Skin of body (tissue), 2 donors: Measurements from ENCODE around the gene COX7A1. TPM values are rescaled to one million over a fixed set of nuclear protein-coding genes. Genes with fewer than 3 reads are reported as not detected.
"Not testable (repeated sequence)": the region's sequence is repeated elsewhere in the genome, so short reads cannot be mapped to it uniquely, and the experiment has no call there.

ENCODE experiments used
- DNase-seq: peaks from one replicate; lab custom pipeline; 2025; lab: John Stamatoyannopoulos, UW
- total RNA-seq: library from RNA; depleted of rRNA; stranded (reverse); fragments of >200 nt; gene quantifications from one replicate; pipeline ENCODE4 v1.2.3, GENCODE V29; 2014

COX7A1 gene
- total RNA-seq, result 43.5 TPM

DNA sequence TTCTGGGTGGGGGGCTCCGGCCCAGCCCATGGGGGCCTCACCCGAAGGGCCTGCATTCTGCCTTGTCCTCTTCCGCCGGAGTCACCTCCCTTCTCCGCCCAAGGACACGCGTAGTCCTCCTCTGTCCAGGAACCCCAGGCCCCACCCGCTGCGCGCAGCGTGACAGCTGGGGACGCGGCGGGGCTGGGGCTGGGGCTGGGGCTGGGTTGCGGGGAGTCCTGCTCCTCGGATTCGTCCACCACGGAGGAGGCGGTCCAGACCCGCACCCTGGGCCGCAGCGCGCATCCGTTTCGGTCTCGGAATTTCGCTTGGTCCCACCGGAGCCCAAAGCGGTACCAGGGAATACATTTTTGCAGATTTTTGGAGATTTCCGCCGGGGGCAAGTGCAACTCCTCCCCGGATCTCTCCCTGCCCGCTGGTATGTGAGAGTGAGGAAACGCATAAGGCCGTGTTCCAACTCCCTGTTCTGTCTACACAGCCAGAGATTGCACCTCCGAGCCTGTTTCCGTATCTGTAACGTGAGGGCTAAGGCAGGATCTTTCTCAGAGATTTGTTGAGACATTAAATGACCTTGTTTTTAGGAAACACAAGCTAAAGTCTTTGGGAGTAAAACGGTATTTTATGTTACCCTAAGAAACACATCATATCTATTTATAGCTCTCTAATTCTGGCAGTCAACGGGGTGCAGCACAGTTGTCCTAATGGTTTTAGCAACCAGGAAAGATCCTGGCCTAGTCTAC is at the start of gene COX7A1:
Gene COX7A1 (minus strand): TSS at position 96 of the 740 bp plus-strand sequence. CDS start 40 bp downstream, at position 56.
- peak; percentile 78 for DNase-seq

DNA sequence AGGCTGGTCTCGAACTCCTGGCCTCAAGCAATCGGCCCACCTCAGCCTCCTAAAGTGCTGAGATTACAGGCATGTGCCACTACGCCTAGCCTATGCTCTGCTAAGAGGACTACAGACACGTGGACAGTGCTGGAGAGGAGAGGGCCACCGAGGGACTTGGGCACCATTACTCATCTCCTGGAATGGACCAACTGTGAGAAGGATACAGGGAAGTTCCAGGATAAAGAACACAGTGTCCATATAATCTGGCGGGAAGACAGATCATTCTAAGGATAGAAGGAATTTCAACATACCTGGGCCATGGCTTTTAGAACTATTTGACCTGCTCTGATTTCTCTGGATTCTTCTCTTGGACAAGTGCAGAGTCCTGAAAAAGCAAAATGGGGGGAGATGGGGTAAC is 49.4 kb upstream of the COX7A1 start:
- no peak for DNase-seq

DNA sequence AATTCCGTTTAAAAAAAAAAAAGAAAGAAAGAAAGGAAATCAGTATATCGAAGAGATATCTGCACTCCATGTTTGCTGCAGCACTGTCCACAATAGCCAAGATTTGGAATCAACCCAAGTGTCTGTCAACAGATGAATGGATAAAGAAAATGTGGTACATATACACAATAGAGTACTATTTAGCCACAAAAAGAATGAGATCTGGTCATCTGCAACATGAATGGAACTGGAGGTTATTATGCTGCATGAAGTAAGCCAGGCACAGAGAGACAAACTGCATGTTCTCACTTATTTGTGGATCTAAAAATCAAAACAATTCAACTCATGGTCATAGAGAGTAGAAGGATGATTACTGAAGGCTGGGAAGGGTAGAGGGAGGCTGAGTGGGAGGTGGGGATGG is 45.9 kb upstream of the COX7A1 start:
- no peak for DNase-seq

DNA sequence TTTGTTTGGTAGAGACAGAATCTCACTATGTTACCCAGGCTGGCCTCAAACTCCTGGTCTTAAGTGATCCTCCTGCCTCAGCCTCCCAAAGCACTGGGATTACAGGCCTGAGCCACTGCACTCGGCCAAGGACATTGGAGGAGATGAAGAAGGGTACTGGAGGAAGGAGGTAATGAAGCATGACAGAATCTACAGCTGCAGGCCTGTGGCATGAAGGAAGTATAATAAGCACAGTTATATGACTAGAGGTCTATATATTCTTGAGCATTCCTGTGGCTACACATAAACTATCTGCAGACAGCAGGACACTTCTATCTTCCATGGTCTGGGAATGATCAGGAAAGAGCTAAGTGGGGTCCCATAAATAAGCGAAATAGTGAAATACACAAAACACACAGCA is 44.0 kb upstream of the COX7A1 start:
- DNase-seq, result no peak

DNA sequence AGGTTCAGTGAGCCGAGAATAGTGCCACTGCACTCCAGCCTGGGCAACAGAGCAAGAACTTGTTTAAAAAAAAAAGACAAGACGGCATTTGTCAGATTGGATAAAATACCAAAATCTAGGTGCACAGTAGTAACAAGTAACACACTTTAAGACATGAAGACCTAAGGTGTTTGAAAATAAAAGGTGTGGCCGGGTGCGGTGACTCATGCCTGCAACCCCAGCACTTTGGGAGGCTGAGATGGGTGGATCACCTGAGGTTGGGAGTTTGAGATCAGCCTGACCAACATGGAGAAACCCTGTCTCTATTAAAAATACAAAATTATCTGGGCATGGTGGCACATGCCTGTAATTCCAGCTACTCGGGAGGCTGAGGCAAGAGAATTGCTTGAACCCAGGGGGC is 34.5 kb upstream of the COX7A1 start:
- DNase-seq, result not testable (repeated sequence)

DNA sequence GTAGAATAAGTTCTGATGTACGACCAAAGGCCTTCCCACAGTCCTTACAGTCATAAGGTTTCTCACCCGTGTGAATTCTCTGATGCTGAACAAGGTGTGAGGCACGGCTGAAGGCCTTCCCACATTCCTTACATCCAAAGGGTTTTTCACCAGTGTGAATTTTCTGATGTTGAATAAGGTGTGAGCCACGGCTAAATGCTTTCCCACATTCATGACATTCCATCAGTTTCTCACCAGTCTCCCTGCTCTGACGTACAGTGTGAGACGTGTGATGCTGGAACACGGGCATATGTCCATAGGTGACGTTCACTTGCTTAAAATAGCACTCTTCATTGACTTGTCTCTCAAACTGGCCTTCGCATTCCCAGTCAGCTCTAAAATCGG is 31.0 kb upstream of the COX7A1 start:
- no peak for DNase-seq

- DNase-seq, result no peak
Observed at GRCh38 chr19:36182612-36183244, 30.5 kb upstream of the COX7A1 start.

DNA sequence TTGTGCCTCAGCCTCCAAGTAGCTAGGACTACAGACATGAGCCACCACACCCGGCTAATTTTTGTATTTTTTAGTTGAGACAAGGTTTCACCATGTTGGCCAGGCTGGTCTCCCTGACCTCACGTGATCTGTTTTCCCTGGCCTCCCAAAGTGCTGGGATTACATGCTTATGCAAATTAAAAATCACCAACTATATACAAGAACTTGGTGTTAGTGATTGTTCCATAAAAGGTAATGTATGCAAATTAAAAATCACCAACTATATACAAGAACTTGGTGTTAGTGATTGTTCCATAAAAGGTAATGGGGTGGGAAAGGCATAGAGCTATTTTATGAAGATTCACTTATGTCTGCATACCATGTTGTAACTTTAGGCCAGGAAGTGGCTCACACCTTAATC is 26.8 kb upstream of the COX7A1 start:
- not testable (repeated sequence) for DNase-seq

- DNase-seq, result not testable (repeated sequence)
Observed at GRCh38 chr19:36173846-36174245, 21.6 kb upstream of the COX7A1 start.

DNA sequence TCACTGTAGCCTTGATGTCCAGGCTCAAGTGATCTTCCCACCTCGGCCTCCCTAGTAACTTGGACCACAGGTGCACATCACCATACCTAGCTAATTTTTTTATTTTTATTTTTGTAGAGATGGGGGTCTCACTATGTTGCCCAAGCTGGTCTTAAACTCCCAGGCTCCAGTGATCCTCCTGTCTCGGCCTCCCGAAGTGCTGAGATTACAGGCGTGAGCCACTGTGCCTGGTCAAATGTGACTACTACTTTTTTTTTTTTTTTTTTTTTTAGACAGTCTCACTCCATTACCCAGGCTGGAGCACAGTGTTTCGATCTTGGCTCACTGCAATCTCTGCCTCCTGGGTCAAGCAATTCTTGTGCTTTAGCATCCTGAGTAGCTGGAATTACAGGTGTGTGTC is 20.6 kb upstream of the COX7A1 start:
- no peak for DNase-seq

DNA sequence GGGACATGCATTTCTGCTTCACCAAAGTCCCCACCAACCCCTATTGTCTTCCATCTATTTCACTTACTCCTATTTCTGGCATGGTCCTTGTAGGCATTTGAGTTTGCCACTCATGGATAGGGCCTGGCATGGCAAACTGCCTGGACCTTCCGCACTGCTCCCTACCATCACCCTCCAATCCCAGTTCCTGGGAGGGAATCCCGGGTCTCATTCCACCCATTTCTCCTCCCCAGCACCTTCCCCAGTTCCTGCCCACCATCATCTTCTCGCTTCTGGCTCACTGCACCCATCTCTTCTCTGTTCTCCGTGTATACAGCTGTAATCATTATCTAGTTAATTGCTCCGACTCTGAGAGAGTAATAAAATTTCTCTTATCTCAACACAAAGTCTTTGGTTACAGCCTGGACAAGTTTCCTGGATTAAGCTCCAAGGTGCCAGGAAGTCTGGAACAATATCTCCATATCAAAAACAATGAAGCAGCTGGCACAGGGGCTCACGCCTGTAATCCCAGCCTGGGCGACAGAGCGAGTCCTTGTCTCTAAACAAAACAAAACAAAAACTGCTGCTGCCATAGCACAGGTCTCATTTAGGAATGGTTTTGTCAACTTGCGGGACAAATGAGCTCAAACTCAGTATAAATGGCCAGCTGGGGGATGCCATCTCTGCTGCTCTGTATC is 17.0 kb upstream of the COX7A1 start:
- peak; percentile 17 for DNase-seq

- no peak for DNase-seq
Observed at GRCh38 chr19:36163813-36164212, 11.6 kb upstream of the COX7A1 start.

- no peak for DNase-seq
Observed at GRCh38 chr19:36160821-36161596, 8.8 kb upstream of the COX7A1 start.

DNA sequence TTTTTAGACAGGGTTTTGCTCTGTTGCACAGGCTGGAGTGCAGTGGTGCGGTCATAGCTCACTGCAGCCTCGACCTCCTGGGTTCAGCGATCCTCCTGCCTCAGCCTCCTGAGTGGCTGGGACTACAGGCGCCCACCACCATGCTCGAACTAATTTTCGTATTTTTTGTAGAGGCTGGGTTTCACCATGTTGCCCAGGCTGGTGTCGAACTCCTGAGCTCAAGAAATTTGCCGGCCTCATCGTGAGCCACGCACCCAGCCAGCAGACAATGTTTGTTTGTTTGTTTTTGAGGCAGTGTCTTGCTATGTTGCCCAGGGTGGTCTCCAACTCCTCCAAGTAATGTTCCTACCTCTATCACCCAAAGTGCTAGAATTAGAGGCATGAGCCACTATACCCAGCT is 879 bp upstream of the COX7A1 start:
- DNase-seq, result no peak

- no peak for DNase-seq
Observed at GRCh38 chr19:36152019-36152351, 262 bp downstream of the COX7A1 start.

GRCh38 chr19:36151144-36152018 is 866 bp downstream of the COX7A1 start:
- DNase-seq, result peak; percentile 47

DNA sequence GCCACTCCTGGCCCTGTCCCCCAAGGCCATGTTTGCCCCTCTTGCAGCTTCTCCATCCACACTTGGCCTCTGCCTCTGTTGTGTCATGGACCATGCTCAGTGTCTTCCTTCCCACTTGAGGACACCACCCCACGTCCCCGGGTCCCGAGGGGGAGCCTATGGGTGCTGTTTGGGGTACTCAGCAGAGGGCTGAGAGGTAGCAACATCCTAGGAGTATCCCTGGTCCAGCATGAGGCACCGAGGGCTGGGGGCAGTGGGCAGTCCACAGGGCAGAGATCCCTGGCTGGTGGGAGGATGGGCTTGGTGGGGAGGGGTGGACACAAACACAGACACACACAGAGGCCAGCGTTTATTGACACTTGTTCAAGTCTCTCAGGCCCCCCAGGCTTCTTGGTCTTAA is 1.7 kb downstream of the COX7A1 start:
- DNase-seq, result no peak

- no peak for DNase-seq
Observed at GRCh38 chr19:36149673-36150406, 2.4 kb downstream of the COX7A1 start.

- no peak for DNase-seq
Observed at GRCh38 chr19:36144624-36145023, 7.6 kb downstream of the COX7A1 start.

GRCh38 chr19:36142496-36142895 is 9.8 kb downstream of the COX7A1 start:
- DNase-seq, result no peak
